Measurements from ENCODE around the gene MPZL3.
"Not testable (repeated sequence)": the region's sequence is repeated elsewhere in the genome, so short reads cannot be mapped to it uniquely, and the experiment has no call there.

The MPZL3 gene

GRCh38 chr11:118200901-118201680, 51.1 kb downstream of the MPZL3 start:
- no peak for DNase-seq
- in situ Hi-C loops (cut with HindIII; ENCODE audit: low pct_ligation_motif_present, low pct_unique_long_range_greater_than_20kb, low sequenced_read_pairs), result no loop called here

- DNase-seq, result no peak
- in situ Hi-C loops (cut with HindIII; ENCODE audit: low pct_ligation_motif_present, low pct_unique_long_range_greater_than_20kb, low sequenced_read_pairs), result no loop called here
Observed at GRCh38 chr11:118200497-118200896, 51.7 kb downstream of the MPZL3 start.

GRCh38 chr11:118199135-118199534, 53.0 kb downstream of the MPZL3 start:
- in situ Hi-C loops (cut with HindIII; ENCODE audit: low pct_ligation_motif_present, low pct_unique_long_range_greater_than_20kb, low sequenced_read_pairs), result no loop called here
- no peak for DNase-seq

- in situ Hi-C loops (cut with HindIII; ENCODE audit: low pct_ligation_motif_present, low pct_unique_long_range_greater_than_20kb, low sequenced_read_pairs), result no loop called here
- peak; percentile 55 for DNase-seq
Observed at GRCh38 chr11:118198370-118198769, 53.8 kb downstream of the MPZL3 start.

- in situ Hi-C loops (cut with HindIII; ENCODE audit: low pct_ligation_motif_present, low pct_unique_long_range_greater_than_20kb, low sequenced_read_pairs), result no loop called here
- peak; percentile 79 for DNase-seq
Observed at GRCh38 chr11:118194835-118195627, 57.1 kb downstream of the MPZL3 start.

- DNase-seq, result no peak
- in situ Hi-C loops (cut with HindIII; ENCODE audit: low pct_ligation_motif_present, low pct_unique_long_range_greater_than_20kb, low sequenced_read_pairs), result no loop called here
Observed at GRCh38 chr11:118193910-118194566, 58.1 kb downstream of the MPZL3 start.

- DNase-seq; in situ Hi-C loops (cut with HindIII; ENCODE audit: low pct_ligation_motif_present, low pct_unique_long_range_greater_than_20kb, low sequenced_read_pairs): not testable (repeated sequence)
Observed at GRCh38 chr11:118192817-118193216, 59.3 kb downstream of the MPZL3 start.

GRCh38 chr11:118190942-118191506, 61.1 kb downstream of the MPZL3 start:
- DNase-seq; in situ Hi-C loops (cut with HindIII; ENCODE audit: low pct_ligation_motif_present, low pct_unique_long_range_greater_than_20kb, low sequenced_read_pairs): not testable (repeated sequence)

- no peak for DNase-seq
- in situ Hi-C loops (cut with HindIII; ENCODE audit: low pct_ligation_motif_present, low pct_unique_long_range_greater_than_20kb, low sequenced_read_pairs), result no loop called here
Observed at GRCh38 chr11:118186346-118187107, 65.6 kb downstream of the MPZL3 start.

- in situ Hi-C loops (cut with HindIII; ENCODE audit: low pct_ligation_motif_present, low pct_unique_long_range_greater_than_20kb, low sequenced_read_pairs), result no loop called here
- no peak for DNase-seq
Observed at GRCh38 chr11:118184784-118185579, 67.2 kb downstream of the MPZL3 start.

GRCh38 chr11:118183691-118184090, 68.5 kb downstream of the MPZL3 start:
- in situ Hi-C loops (cut with HindIII; ENCODE audit: low pct_ligation_motif_present, low pct_unique_long_range_greater_than_20kb, low sequenced_read_pairs); DNase-seq: not testable (repeated sequence)

GRCh38 chr11:118180300-118180703, 71.9 kb downstream of the MPZL3 start:
- in situ Hi-C loops (cut with HindIII; ENCODE audit: low pct_ligation_motif_present, low pct_unique_long_range_greater_than_20kb, low sequenced_read_pairs), result no loop called here
- DNase-seq, result no peak

GRCh38 chr11:118176778-118177134, 75.4 kb downstream of the MPZL3 start:
- no peak for DNase-seq
- in situ Hi-C loops (cut with HindIII; ENCODE audit: low pct_ligation_motif_present, low pct_unique_long_range_greater_than_20kb, low sequenced_read_pairs), result no loop called here
